SHP77 (cell line): ENCODE data around the gene CCDC27.

Experiments
- DNase-seq, 2 experiments: peaks; one replicate each; lab custom pipeline; 2025; lab: John Stamatoyannopoulos, UW

CCDC27 gene

DNA sequence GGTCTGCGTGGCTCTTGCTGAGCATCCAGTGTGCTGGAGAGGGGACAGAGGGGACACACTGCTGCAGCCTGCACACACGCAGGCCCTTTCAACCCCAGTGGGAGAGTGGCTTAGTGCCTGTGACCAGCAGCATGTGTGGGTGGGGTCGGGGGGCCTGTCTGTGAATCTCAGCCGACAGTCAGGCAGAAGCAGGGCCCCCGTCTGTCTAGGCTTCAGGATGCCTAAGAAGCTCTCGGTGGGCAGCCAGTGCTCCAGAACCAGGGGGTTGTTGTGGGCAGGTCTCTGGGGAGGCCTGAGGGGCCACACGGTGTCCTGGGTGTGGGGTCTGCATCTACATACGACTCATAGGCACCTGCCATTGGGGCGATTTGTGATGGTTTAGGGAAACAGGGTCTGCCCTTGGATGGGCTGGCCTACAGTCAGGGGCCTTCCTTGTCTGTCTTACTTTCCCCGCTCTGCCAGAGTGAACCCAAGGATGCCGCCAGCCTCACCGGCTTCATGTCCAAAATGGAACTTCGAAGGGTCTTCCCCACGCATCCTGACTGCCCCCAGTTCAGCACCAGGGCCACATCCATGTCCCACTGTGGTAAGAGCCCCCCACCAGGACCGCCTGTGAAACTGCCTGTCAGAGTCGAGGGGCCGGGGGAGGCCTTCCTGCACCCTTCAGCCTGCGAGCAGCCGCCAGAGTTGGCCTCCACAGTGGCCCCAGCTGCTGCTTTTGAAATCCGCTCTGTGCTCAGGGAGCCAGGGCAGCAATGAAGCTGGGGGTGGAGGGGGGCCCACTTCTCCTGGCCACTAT lies 1.6 kb downstream of the CCDC27 start:
- DNase-seq = no peak

GRCh38 chr1:3756394-3756793 lies 4.1 kb downstream of the CCDC27 start:
- DNase-seq = no peak

- no peak for DNase-seq
These were observed 6.9 kb downstream of the CCDC27 start for GRCh38 chr1:3759164-3759563.

DNA sequence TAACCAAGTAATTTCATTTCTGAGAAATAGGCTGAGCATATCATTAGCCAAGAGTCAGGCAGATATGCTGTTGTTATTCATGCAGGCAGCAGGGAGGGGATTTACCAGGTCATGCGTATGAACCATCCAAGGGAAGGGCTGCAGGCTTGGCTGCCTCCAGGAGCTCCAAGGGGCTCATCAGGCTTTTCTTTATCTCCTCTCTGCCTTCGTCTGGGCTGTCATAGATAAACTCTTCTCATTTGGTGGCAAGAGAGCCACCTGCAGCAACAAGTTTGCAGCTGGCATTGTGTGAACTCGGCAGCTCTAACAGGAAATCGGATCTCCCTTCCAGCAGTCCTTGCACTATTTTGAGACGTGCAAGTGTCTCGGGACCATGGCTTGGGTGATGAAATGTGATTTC lies 7.5 kb downstream of the CCDC27 start:
- DNase-seq = no peak

DNA sequence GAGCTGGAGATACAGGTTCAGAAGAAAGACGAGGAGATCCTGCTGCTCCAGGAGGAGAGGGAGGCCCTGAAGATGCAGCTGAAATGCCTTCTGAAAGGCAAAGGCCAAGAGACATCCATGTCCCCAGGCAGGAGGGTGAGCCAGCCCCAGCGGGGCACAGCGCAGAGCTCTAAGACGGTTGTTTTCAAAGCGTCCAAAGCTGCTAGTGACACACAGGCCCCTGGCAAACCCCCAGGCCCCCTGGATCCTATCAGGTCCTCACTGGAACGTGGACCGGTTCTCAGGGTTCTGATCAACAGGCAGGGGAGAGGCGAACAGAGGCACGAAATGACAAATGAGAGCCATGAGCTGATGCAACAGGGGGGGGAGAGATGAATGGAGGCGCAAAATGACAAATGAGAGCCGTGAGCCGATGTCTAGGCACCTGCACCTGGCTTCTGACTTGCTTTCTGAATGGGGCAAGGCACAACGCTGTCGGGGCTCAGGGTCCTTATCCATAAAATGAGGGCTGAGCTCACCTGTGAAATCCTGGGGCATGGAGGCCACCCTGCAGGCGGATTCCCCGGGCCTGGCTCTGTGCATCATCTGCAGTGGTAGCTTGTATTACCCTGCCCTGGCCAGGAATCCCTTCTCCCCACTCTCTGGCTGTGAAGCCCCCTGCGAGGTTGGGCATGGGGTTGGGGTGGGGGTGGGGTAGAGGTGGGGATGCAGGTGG lies 9.2 kb downstream of the CCDC27 start:
- no peak for DNase-seq

DNA sequence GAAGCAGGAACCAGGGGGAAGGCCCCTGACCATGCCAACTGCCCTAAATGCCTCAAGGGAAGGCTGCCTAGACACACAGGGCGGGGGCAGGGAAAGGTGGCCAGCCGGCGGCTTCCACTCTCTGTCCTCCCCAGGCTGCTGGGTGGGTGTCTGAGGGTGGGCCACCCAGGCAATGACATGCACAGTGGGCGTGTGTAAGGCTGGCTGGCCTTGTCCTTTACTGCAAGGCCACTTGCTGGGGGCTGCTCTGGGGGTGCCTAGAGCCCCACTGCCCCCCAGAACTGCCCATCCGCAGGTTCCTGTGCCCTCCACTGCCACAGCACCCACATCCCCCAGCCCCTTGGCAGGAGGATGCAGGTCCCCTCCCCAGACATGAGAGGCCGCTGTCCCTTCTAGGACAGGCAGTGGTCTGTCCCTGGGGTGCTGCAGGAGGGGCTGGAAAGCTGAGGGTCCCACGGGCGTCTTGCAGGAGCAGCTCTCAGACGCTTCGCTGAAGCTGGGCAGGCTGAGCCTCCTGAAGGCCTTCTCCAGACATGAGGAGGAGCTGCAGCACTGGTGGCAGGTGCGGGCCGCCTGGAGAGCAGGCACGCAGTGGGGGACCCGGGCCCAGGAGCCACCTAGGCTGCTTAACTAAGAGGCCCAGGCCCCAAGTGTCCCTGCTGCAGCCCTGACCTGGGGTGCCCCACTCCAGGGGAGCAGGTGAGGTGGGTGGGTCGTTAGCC lies 10.1 kb downstream of the CCDC27 start:
- DNase-seq = no peak

GRCh38 chr1:3762873-3763228 lies 10.6 kb downstream of the CCDC27 start:
- DNase-seq = no peak

GRCh38 chr1:3763351-3764125 lies 11.3 kb downstream of the CCDC27 start:
- peak in 1 of 2 experiments; percentile 27 for DNase-seq

DNA sequence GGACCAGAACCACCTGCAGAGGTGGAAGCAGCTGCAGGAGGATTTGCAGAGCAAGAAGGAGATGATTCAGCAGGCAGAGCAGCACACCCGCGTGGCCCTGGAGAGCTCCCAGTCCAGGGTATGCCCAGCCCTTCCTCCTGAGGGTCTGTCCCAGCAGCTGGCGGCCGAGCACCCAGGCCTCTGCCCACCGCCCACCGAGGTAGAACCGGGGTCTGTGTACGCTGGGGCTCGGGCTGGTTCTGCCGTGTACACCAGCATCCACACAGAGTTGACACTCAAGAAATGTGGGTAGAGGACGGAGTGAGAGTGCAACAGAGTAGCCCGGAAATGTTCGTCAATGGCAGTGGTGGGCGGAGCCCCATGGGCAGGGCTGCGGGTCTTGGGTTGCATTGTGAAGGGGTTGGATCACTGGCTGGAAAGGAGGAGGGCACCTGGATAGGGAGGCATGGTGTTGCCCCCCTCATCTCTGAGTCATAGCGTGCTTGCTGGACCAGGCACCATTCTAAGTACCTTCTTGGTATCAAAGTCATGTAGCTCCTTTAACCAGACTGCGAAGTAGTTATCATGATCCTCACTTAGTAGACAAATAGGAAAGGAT lies 15.2 kb downstream of the CCDC27 start:
- DNase-seq = no peak

- no peak for DNase-seq
These were observed 16.7 kb downstream of the CCDC27 start for GRCh38 chr1:3768811-3769390.

DNA sequence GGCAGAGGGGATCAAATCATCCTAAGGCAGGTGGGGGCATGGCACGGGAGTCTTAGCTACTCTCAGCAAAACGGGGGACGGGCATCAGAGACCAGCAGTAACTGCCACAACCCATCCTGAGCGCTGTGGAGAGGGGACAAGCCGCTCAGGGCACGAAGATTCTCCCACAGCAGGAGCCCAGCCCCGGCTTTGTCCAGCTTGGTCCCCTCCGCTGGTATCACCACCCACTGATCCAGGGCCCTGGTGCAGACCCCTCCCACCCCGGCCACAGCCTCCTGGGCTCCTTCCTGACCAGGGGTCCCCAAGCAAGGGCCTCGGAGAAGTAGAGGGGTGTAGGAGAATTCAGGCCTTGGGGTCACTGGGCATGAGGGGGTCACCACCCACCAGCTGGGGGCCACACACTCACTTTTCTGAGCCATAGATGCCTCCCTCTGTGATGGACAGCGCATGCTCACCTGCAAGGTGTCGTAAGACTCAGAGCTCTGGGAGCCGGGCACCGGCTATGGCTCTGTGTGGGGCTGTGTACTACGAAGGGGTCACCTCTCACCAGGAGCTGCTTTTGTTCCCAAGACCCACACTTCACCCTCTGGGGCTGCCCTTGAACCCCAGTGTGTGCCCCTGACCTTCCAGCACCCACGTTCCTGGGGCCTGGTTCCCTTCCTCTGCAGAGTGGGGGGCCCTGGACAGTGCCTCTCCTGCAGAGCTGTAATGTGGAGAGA lies 18.0 kb downstream of the CCDC27 start:
- no peak for DNase-seq

- peak in 1 of 2 experiments; percentile 30 for DNase-seq
These were observed 19.1 kb downstream of the CCDC27 start for GRCh38 chr1:3771108-3772026.

GRCh38 chr1:3772027-3772714 lies 19.9 kb downstream of the CCDC27 start:
- peak; percentile 71 to 82 for DNase-seq

GRCh38 chr1:3772715-3773571 lies 20.7 kb downstream of the CCDC27 start, which contains the start of gene SMIM1:
SMIM1 (plus strand) TSS chr1:3772749; CDS start chr1:3775374, 2,625 bp downstream.
- no peak for DNase-seq

DNA sequence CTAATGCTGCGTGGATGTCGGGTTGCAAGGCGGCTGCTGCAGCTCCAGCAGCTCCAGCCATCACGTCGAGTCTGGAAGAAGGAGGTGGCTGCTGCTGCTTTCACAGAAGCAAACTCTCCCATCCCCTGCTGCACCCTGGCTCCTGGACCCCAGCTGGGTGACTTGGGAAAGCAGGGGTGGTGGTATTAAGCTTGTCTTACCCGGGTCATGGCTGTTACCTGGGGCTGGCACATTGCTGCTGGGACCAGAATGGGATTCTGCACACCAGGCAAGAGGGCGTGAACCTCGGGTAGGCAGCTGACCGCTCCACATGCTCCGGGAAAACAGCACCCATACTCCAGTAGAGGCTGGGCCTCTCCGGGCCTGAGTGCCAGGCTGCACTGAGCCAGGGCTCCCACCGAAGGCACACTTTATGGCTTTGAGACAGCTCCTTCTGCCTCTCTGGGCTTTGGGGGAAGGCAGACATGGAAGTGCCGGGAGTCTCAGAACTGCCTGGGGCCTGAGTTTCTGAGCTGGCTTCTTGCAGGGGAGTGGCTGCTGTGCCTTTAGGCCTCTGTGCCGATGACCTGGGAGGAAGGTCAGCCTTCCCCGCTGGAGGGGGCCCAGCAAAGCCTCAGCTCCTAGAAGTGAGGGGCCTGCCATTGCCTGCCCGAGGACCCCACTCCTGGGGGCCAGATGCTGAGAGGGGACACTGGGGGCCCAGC lies 21.5 kb downstream of the CCDC27 start:
- no peak for DNase-seq

- no peak for DNase-seq
These were observed 22.2 kb downstream of the CCDC27 start for GRCh38 chr1:3774276-3774945.
